ENCODE measurements around the gene POLR3A. TPM values are rescaled to one million over a fixed set of nuclear protein-coding genes. Genes with fewer than 3 reads are reported as not detected.

Gene POLR3A
- 15.8 and 16.5 TPM in 2 replicates for total RNA-seq

GRCh38 chr10:78029269-78030226, at the start of gene POLR3A:
TSS of gene POLR3A (minus strand) at chr10:78029515. CDS start at chr10:78029407, 108 bp downstream.

GRCh38 chr10:78033637-78034470, 4.5 kb upstream of the POLR3A start, which contains the start of gene RPS24:
TSS of gene RPS24 (plus strand) at chr10:78033863. CDS start at chr10:78033902, 39 bp downstream.

GRCh38 chr10:77926566-77927401, 102.5 kb downstream of the POLR3A start, which contains the start of gene DLG5:
TSS of gene DLG5 (minus strand) at chr10:77926755. CDS start at chr10:77926520, 235 bp downstream.

Other genes starting within 250 kb of the POLR3A start
- gene DLG5, start 102.8 kb downstream of the POLR3A start, total RNA-seq: 21.9 and 22.6 TPM in 2 replicates
- gene RPS24, start 4.3 kb upstream of the POLR3A start, total RNA-seq: 2,070 and 2,083 TPM in 2 replicates

Measured in bronchus fibroblast of lung (primary cell).